T-helper 1 cell treated with Interleukin-12 subunit alpha and Interleukin-12 subunit beta and Interleukin-4 antibody, amounts not matched to agents 30 μg/mL and 1 μg/mL, for 36 hours (primary cell): ENCODE measurements around the gene PTGS1.

Source experiments
- H3K27ac Mint-ChIP-seq: one replicate; pipeline ENCODE4 v1.8.0; 2021; ENCODE audit warnings: mild to moderate bottlenecking, mixed read lengths
- H3K27me3 Mint-ChIP-seq: one replicate; pipeline ENCODE4 v1.8.0; 2021; ENCODE audit warnings: low read depth, mixed read lengths
- H3K36me3 Mint-ChIP-seq: one replicate; pipeline ENCODE4 v1.8.0; 2021; ENCODE audit warnings: low read depth, mixed read lengths
- H3K4me1 Mint-ChIP-seq: one replicate; pipeline ENCODE4 v1.8.0; 2021; ENCODE audit warnings: low read depth, mixed read lengths
- H3K4me3 Mint-ChIP-seq: one replicate; pipeline ENCODE4 v1.8.0; 2021; ENCODE audit warnings: mild to moderate bottlenecking, moderate library complexity, mixed read lengths
- H3K9me3 Mint-ChIP-seq: one replicate; pipeline ENCODE4 v1.8.0; 2021; ENCODE audit warnings: mixed read lengths

The PTGS1 gene

DNA sequence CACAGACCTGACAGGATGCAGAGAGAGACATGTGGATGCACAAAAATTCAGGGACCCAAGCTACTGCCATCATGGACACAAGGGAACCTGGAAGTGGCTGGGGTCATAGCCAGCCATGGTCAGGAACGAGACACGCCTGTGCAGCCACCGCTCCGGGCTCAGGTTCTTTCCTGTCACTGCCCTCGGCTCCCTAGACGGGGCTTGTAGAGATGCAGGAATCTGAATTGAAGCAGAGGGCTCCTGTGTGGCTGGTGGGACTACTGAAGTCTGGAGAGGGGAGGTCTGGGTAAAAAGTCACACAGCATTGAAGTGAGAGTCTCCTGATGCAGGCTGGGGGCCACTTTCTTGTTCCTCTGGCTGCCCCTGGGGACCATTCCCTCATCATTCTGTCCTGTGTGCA is 32.3 kb upstream of the PTGS1 start:
- Mint-ChIP-seq H3K9me3 (no peaks in the 10 kb centered on the region), H3K4me1 (peaks cover 2% of the 10 kb centered on the region), H3K27ac (no peak overlapping the region), H3K4me3 (no peak overlapping the region), H3K27me3 (peaks cover 3% of the 10 kb centered on the region), H3K36me3 (no peaks in the 10 kb centered on the region)

DNA sequence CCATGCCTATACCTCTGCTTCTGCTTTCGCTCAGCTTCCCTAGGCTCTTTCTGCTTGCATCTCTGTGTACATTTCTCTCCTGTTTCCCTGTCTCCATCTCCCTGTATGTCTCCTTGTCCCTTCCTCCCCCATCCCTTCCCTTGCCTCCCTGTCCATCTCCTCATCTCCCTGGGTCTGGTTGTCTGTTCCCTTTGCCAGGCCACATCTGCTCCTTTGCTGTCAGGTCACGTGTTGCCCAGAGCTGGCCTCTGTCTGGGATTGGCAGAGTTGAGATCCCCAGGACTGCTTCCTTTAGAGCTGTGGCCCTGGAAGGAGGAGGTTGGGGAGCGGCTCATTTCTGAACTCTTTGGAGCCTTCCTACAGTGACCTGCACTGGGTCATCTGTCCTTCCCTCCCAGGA is 31.8 kb upstream of the PTGS1 start:
- Mint-ChIP-seq H3K4me1 (peaks cover 2% of the 10 kb centered on the region), H3K27me3 (peaks cover 6% of the 10 kb centered on the region), H3K27ac (no peak overlapping the region), H3K9me3 (no peaks in the 10 kb centered on the region), H3K36me3 (no peaks in the 10 kb centered on the region), H3K4me3 (no peak overlapping the region)

GRCh38 chr9:122339579-122339978 is 31.2 kb upstream of the PTGS1 start:
- Mint-ChIP-seq H3K9me3 (no peaks in the 10 kb centered on the region), H3K4me3 (no peak overlapping the region), H3K4me1 (peaks cover 2% of the 10 kb centered on the region), H3K27ac (no peak overlapping the region), H3K36me3 (no peaks in the 10 kb centered on the region), H3K27me3 (peaks cover 6% of the 10 kb centered on the region)

DNA sequence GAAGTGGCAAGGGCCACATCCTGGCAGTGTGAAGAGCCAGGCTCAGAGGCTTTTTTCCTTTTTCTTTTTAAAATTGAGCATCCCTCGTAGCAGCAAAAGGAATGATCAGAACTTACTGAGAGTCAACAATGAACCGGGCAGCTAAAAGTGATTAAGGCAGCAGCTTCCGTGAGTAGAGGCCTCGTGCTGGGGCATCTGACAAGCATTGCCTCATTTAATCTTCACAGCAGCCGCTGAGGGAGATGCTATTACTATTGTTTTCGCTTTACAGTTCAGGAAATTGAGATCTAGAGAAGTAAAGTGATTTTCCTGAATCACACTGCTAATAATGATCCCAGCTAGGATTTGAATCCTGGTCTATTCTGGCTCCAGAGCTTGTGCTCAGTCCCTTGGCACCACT is 30.7 kb upstream of the PTGS1 start:
- H3K36me3 Mint-ChIP-seq = no peaks in the 10 kb centered on the region
- peaks cover 2% of the 10 kb centered on the region for H3K4me1 Mint-ChIP-seq
- no peaks in the 10 kb centered on the region for H3K9me3 Mint-ChIP-seq
- no peak overlapping the region for H3K27ac Mint-ChIP-seq
- H3K4me3 Mint-ChIP-seq = no peak overlapping the region
- peaks cover 6% of the 10 kb centered on the region for H3K27me3 Mint-ChIP-seq

DNA sequence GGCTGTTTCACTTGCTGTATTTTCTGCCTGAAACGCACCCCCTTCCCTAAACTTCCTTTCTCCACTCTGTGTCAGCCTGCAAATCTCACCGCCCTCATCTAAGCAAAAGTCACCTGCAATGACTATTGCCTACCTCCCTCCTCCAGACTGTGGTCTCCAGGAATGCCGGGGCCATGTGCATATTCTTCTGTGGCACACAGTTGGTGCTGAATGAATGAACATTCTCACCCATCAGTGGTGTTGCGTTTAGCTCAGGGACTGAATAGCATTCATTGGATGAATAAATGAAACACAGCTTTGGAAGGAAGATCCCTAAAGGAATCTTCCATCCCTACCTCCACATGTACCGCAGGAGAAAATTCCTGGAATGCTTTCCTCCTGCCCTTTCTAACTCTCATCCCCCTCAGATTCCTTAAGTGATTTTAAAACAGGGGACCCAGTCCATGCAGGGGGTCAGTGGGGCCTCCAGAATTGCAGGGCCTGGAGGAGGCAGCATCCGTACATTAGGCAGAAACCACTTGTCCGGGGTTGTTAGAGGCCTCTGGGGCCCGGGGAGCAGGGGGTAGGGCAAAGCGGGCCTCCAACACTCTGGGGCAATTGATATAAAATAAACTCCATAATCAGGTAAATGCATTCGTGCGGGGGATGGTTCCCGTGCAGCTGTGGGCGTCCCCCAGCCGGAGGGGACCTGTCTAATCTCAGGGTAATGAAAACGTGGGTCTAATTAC is 28.3 kb upstream of the PTGS1 start:
- peaks cover 18% of the 10 kb centered on the region for H3K27me3 Mint-ChIP-seq
- peaks cover 5% of the 10 kb centered on the region for H3K4me1 Mint-ChIP-seq
- H3K27ac Mint-ChIP-seq = no peak overlapping the region
- H3K4me3 Mint-ChIP-seq = no peak overlapping the region
- no peaks in the 10 kb centered on the region for H3K9me3 Mint-ChIP-seq
- no peaks in the 10 kb centered on the region for H3K36me3 Mint-ChIP-seq

DNA sequence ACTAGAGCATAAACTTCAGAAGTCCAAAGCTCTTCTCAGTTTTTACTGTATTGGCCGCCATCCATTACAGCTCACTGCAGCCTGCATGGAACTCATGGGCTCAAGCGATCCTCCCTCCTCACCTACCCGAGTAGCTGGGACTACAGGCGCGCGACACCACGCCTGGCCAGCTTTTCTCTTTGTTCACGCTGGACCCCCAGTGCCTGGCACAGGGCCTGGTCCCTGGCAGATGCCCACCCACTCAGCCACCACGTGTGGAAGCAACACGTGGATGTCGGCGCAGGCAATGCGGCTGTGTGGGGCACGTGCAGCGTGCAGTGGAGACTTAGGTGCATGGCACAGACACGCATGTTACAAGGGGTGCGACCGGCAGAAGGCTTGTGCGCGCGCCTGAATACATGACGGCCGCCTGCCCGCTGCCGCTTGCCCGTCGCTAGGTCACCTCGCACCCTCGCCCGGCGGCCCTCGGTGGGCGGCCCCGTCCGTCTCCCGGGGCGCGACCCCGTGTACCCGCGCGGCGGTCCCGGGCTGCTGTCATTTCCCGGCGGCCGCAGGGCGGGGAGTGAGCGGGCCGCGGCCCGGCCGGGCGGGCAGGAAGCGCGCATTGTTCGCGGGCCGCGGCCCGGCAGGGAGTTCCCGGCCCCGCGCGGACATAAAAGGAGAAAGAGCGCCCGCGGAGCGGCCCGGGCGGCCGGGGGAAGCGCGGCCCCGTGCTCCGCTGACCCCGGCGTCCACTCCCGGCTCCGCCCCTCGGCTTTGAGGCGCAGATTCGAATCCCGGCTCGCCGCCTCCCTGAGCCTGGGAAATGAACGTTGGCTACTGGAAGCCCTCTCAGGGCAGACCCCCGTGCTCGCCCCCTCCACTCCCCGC is 24.1 kb upstream of the PTGS1 start:
- no peaks in the 10 kb centered on the region for H3K9me3 Mint-ChIP-seq
- H3K36me3 Mint-ChIP-seq = no peaks in the 10 kb centered on the region
- H3K27me3 Mint-ChIP-seq = peaks cover 29% of the 10 kb centered on the region
- peaks cover 14% of the 10 kb centered on the region for H3K4me1 Mint-ChIP-seq
- H3K27ac Mint-ChIP-seq = peak overlapping the region; percentile 39
- H3K4me3 Mint-ChIP-seq = peak overlapping the region; percentile 77

DNA sequence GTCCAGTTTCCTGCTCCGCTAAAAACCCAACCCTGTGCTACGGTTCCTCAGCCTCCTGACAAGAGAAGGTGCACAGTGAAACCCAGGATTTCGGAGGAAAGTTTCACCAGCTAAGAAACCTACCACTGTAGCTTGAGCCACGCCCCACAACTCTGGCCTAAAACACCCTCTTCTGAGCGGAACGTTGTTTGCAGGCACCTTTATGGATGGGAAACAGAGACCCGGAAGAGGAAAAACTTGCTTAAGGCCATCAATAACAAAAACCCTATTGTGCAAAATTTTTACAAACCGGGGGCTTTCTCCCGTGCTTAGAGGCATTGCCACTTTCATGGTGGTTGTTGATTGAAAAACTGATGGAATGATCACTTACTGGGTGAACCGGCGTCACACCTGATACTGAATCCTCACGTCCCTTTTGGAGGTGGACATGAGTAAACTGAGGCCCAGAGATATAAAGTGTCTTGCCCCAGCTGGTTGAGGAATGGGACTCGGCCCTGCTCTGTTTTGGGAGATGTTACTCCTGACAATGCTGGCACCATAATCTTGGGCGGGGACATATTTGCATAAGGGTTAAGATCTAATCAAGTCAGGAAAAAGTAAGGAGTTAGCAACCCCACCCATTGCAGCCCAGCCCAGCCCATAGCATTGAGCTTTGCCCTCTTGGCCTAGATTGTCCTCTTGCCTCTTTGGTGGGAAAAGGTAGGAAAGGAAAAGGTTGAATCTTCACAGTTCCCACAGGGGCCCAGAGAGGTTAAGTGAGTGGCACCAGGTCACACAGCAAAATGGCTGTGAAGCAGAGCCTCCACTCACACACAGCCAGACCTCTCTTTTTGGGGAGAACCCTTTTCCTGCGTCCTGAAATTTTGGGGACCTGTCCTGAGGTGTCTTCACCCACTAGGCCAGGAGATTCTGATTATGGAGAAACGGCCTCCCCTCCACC is 23.2 kb upstream of the PTGS1 start:
- Mint-ChIP-seq H3K27ac (peak overlapping the region; percentile 39), H3K36me3 (no peaks in the 10 kb centered on the region), H3K4me3 (peak overlapping the region; percentile 77), H3K4me1 (peaks cover 14% of the 10 kb centered on the region), H3K9me3 (no peaks in the 10 kb centered on the region), H3K27me3 (peaks cover 29% of the 10 kb centered on the region)

DNA sequence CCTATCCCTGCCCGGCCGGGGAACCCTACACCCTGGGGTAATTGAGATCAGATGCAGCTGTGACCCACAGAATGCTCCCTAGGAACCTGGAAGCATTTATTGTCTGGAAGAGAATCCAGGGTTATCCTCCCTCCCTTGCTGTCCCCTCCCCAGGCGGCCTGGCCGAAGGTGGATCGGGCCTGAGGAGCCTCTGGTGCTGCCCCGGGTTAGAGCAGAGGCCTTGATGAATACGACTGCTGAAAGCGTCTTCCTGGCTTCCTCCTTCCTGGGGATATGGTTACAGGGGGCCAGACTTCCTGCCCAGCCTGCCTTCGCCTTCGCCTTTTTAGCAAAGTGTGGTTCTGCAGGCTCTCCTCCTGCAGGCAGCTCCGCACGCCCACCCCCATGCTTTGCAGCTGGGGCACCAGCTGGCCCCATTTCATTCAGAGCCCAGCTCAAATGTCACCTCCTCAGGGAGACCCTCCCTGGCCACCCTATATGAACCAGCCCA is 22.5 kb upstream of the PTGS1 start:
- Mint-ChIP-seq H3K27ac (no peak overlapping the region), H3K4me1 (peaks cover 14% of the 10 kb centered on the region), H3K9me3 (no peaks in the 10 kb centered on the region), H3K36me3 (no peaks in the 10 kb centered on the region), H3K4me3 (no peak overlapping the region), H3K27me3 (peaks cover 29% of the 10 kb centered on the region)

GRCh38 chr9:122348791-122349190 is 22.0 kb upstream of the PTGS1 start:
- Mint-ChIP-seq H3K9me3 (no peaks in the 10 kb centered on the region), H3K27ac (no peak overlapping the region), H3K4me3 (peak overlapping the region; percentile 21), H3K27me3 (peaks cover 29% of the 10 kb centered on the region), H3K36me3 (no peaks in the 10 kb centered on the region), H3K4me1 (peaks cover 14% of the 10 kb centered on the region)

DNA sequence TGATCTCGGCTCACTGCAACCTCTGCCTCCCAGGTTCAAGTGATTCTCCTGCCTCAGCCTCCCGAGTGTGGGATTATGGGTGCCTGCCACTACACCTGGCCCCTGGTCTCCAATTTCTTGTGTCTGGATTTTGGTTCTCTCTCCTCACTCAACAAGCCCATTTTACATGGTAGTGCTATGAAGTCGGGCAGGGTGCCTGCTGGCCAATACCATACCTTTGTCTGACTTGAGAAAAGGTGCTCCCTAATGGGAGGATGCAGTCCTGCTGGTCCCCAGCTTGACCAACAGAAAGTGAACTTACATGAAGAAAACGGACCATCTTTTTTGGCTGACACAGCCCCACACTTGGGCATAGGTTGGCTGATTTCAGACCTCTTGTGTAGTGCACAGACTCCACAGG is 21.6 kb upstream of the PTGS1 start:
- Mint-ChIP-seq H3K4me3 (no peak overlapping the region), H3K4me1 (peaks cover 14% of the 10 kb centered on the region), H3K9me3 (no peaks in the 10 kb centered on the region), H3K27ac (no peak overlapping the region), H3K27me3 (peaks cover 27% of the 10 kb centered on the region), H3K36me3 (no peaks in the 10 kb centered on the region)

DNA sequence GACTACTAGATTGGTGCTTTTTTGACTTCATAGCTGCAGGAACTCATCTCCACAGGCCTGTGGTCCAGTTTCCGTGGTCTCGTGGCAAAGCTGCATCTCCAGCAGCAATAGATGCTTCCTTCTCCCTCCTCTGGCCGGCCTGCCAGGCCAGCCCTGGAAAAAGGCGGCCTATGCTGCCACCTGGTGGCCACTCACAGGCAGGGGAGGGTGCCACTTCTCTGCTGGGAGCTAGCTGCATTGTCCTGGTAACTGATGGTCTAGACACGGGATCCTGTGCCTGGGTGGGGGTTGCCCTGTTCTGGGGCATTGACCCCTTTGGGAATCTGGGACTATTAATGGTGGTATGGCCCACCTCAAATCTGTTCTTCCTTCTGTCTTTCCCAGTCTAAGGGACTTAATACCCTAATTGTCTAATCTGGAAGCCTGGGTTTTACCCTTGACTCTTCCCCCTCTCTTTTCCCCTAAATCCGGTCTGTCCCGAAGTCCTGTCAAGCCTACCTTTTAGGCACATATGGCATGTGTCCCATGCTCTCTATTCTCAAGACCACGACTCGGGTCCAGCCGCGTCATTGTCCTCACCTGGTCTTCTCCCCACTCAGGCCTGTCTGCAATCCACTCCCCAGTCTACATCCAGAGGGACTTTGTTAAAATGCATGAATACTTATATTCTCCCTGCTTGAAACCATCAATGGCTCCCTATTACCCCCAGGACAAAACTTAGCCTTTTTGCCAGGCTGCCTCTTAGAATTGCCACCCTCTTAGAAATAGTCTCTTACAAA is 20.1 kb upstream of the PTGS1 start:
- no peaks in the 10 kb centered on the region for H3K36me3 Mint-ChIP-seq
- no peak overlapping the region for H3K27ac Mint-ChIP-seq
- H3K4me3 Mint-ChIP-seq = no peak overlapping the region
- H3K27me3 Mint-ChIP-seq = peaks cover 27% of the 10 kb centered on the region
- H3K9me3 Mint-ChIP-seq = no peaks in the 10 kb centered on the region
- peaks cover 14% of the 10 kb centered on the region for H3K4me1 Mint-ChIP-seq

DNA sequence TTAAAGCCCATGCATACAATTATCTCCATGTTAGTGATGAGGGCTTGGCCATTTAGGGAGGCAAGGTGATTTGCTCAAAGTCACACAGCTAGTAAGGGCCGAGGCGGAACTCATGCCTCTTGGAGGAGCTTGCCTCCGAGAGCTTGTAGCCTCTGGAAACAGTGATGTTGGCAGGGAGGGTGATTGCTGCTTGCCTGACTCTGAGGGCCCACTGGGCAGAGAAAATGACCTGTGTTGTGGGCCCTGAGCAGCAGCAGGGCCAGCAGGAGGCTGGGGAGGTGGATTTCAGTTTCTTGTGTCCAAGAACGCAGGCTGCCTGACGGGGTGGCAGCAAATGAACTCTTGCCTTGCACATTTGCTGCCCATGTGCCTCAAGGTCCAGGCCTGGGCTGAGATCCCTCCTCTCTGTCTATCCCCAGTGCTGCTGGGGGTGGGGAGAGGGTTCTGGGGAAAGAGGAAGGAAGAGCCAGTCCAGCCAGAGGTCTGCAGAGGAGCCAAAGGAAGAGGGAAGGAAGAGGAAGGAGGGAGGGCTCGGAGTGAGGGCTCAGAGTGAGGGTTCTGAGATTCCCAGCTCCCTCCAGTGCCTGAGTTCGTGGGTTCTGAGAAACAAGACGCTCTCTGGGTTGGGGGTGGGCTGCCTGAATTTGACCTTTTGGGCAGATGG is 16.2 kb upstream of the PTGS1 start:
- H3K27ac Mint-ChIP-seq = no peak overlapping the region
- no peaks in the 10 kb centered on the region for H3K36me3 Mint-ChIP-seq
- H3K9me3 Mint-ChIP-seq = no peaks in the 10 kb centered on the region
- H3K4me1 Mint-ChIP-seq = peaks cover 4% of the 10 kb centered on the region
- H3K27me3 Mint-ChIP-seq = peaks cover 9% of the 10 kb centered on the region
- no peak overlapping the region for H3K4me3 Mint-ChIP-seq

DNA sequence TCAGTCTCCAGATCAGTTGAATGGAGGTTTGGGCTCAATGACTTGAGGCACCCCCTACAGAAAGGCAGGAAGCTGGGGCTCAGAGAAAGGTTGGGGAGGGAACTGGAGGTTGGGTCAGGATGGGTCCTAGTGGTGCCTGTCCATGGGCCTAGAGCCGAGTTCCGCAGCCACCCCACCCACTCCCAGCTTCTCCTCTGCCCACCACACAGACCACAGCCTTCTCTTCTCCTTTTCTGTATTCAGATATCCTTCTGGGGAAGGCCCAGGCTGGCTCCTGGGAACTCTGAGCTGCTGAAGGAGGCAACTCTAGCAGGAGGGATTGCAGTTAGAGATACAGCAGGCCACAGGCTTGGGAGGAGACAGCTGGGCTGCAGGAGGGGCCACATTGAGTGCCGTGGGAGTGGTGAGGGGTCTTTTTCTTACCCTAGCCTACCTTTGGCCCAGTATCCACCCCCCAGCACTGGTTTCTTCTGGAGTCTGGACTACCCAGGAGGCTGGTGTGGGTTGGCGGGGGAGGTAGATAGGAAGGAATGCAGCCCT is 15.4 kb upstream of the PTGS1 start:
- Mint-ChIP-seq H3K9me3 (no peaks in the 10 kb centered on the region), H3K36me3 (no peaks in the 10 kb centered on the region), H3K27ac (no peak overlapping the region), H3K27me3 (peaks cover 4% of the 10 kb centered on the region), H3K4me1 (no peaks in the 10 kb centered on the region), H3K4me3 (no peak overlapping the region)
